K562 (cell line): ENCODE data around the gene TAF1L. TPM values are rescaled to one million over a fixed set of nuclear protein-coding genes. Genes with fewer than 3 reads are reported as not detected.
A peak's percentile ranks its signal among the peaks of the same experiment; 100 is the strongest.

Experiments used
- ARID2 ChIP-seq: fragments of 450-650 bp; IDR thresholded peaks from 2 replicates; pipeline ENCODE4 v1.6.1; 2017; ENCODE audit warnings: antibody characterized with exemption, mild to moderate bottlenecking
- BMI1 ChIP-seq: fragments of 150-350 bp; IDR thresholded peaks from 2 replicates; pipeline ENCODE4 v1.6.1; 2014; ENCODE audit warnings: low read length
- BRF1 ChIP-seq: IDR thresholded peaks from 3 replicates; pipeline ENCODE4 v1.6.1; 2011; ENCODE audit warnings: borderline replicate concordance, mild to moderate bottlenecking; ENCODE audit not compliant: insufficient read length; ENCODE audit errors: extremely low read depth
- CREM ChIP-seq: IDR thresholded peaks from 2 replicates; pipeline ENCODE4 v1.6.1; 2014; ENCODE audit warnings: antibody characterized with exemption, low read depth
- HMG20A ChIP-seq: fragments of 450-650 bp; formaldehyde crosslinking; conservative IDR thresholded peaks from 2 replicates; pipeline ENCODE4 v1.4.0; 2020; ENCODE audit warnings: mild to moderate bottlenecking, mixed read lengths
- MBD2 ChIP-seq: sonication (generic); IDR thresholded peaks from 2 replicates; pipeline ENCODE4 v1.6.1; 2016; ENCODE audit warnings: low read depth, borderline replicate concordance
- MCM2 ChIP-seq: fragments of 450-650 bp; IDR thresholded peaks from 2 replicates; pipeline ENCODE4 v1.6.1; 2017; ENCODE audit warnings: low read depth, mild to moderate bottlenecking
- MTA2 ChIP-seq: fragments of 450-650 bp; IDR thresholded peaks from 2 replicates; pipeline ENCODE4 v1.6.1; 2016; ENCODE audit warnings: low read depth
- NCOA6 ChIP-seq: fragments of 450-650 bp; IDR thresholded peaks from 2 replicates; pipeline ENCODE4 v1.6.1; 2017; ENCODE audit warnings: mild to moderate bottlenecking
- POLR2H ChIP-seq: IDR thresholded peaks from 2 replicates; pipeline ENCODE4 v1.6.1; 2016; ENCODE audit warnings: missing genetic modification characterization, low read depth, mild to moderate bottlenecking, control low read depth, missing compliant biosample characterization, moderate library complexity
- RAD21 ChIP-seq, 2 experiments: fragments of 250-450 bp in 1 of 2; fragments of 450-650 bp in 1 of 2; sonication (Bioruptor Pico) in 1 of 2; formaldehyde crosslinking in 1 of 2; IDR thresholded peaks in 1 of 2; conservative IDR thresholded peaks in 1 of 2; 2 replicates each; pipeline versions ENCODE4 v1.4.0 to v1.8.0; 2020 to 2022; ENCODE audit warnings: mild to moderate bottlenecking in 2 of 2, moderate library complexity in 1 of 2
- RAD51 ChIP-seq: fragments of 450-650 bp; IDR thresholded peaks from 2 replicates; pipeline ENCODE4 v1.7.1; 2016; ENCODE audit warnings: low read depth, mild to moderate bottlenecking, borderline replicate concordance
- RBFOX2 ChIP-seq: fragments of 200-400 bp; formaldehyde crosslinking; IDR thresholded peaks from 2 replicates; pipeline ENCODE4 v1.6.1; 2017; ENCODE audit warnings: low read depth, mild to moderate bottlenecking, low read length, moderate library complexity
- RBM34 ChIP-seq: fragments of 200-400 bp; formaldehyde crosslinking; IDR thresholded peaks from 2 replicates; pipeline ENCODE4 v1.6.1; 2018; ENCODE audit warnings: low read length, borderline replicate concordance; ENCODE audit not compliant: insufficient read depth
- SIN3A ChIP-seq, 2 experiments: fragments of 150-350 bp in 1 of 2; IDR thresholded peaks; 2 replicates each; pipeline ENCODE4 v1.6.1; 2011 to 2016; ENCODE audit warnings: borderline replicate concordance in 2 of 2, low read depth in 2 of 2, low read length in 2 of 2, mild to moderate bottlenecking in 2 of 2, moderate library complexity in 2 of 2; ENCODE audit not compliant: control insufficient read depth in 1 of 2
- SIRT6 ChIP-seq: IDR thresholded peaks from one replicate; pipeline ENCODE4 v1.6.1; 2012; ENCODE audit warnings: low read depth, mild to moderate bottlenecking, control low read depth, inconsistent platforms, low read length, moderate library complexity
- SMC3 ChIP-seq: conservative IDR thresholded peaks from 2 replicates; pipeline ENCODE4 v1.6.1; 2011; ENCODE audit warnings: low read depth, low read length, improper control_type of control experiment; ENCODE audit not compliant: insufficient read depth
- TAF7 ChIP-seq: fragments of 450-650 bp; IDR thresholded peaks from 2 replicates; pipeline ENCODE4 v1.6.1; 2016; ENCODE audit warnings: missing genetic modification characterization, missing compliant biosample characterization
- TCFL5 ChIP-seq: fragments of 250-450 bp; sonication (Bioruptor Pico); conservative IDR thresholded peaks from 2 replicates; pipeline ENCODE4 v1.6.1; 2021; ENCODE audit warnings: mild to moderate bottlenecking, moderate library complexity, matching md5 sums
- TOE1 ChIP-seq, 2 experiments: fragments of 450-650 bp in 1 of 2; sonication (generic) in 1 of 2; formaldehyde crosslinking in 1 of 2; IDR thresholded peaks; 2 replicates each; pipeline versions ENCODE4 v1.7.1 to v1.8.0; 2016 to 2022; ENCODE audit warnings: borderline replicate concordance in 2 of 2, mild to moderate bottlenecking in 2 of 2, antibody characterized with exemption in 1 of 2, inconsistent platforms in 1 of 2, low read depth in 1 of 2, missing genetic modification reagents in 1 of 2, moderate library complexity in 1 of 2
- TSC22D4 ChIP-seq: fragments of 450-650 bp; IDR thresholded peaks from 2 replicates; pipeline ENCODE4 v1.6.1; 2016; ENCODE audit warnings: missing genetic modification characterization, missing biosample characterization, control low read depth
- U2AF1 ChIP-seq: fragments of 200-400 bp; formaldehyde crosslinking; optimal IDR thresholded peaks from 2 replicates; pipeline ENCODE3; 2017; ENCODE audit warnings: mild to moderate bottlenecking, low read depth, low read length, moderate library complexity
- ZBED1 ChIP-seq: IDR thresholded peaks from 2 replicates; pipeline ENCODE4 v1.6.1; 2014
- ZNF766 ChIP-seq: fragments of 200-800 bp; sonication (Bioruptor generic); conservative IDR thresholded peaks from 2 replicates; pipeline ENCODE4 v1.6.1; 2016; ENCODE audit warnings: missing genetic modification characterization, missing compliant biosample characterization
- polyA plus RNA-seq, 8 experiments: library from polyadenylated mRNA; depleted of rRNA in 4 of 8; stranded (reverse) in 5 of 8; unstranded in 3 of 8; fragments of >200 nt; fragmentation: Nextera tagmentation in 2 of 8; fragmentation: Illumina TruSeq in 1 of 8; extraction: Ambion mirVana in 2 of 8; extraction: Trizol in 1 of 8; gene quantifications; 2 replicates each; pipeline versions ENCODE4 v1.2.1 to v1.2.3, GENCODE V29; 2011 to 2014; ENCODE audit warnings: inconsistent platforms in 1 of 8, missing spikeins in 1 of 8
- total RNA-seq, 7 experiments: library from RNA; depleted of rRNA in 6 of 7; stranded (reverse); fragments of >200 nt in 6 of 7; fragmentation: Illumina TruSeq in 2 of 7; extraction: Trizol in 2 of 7; gene quantifications; 2 replicates each; pipeline versions ENCODE4 v1.2.1 to v1.2.3, GENCODE V29; 2011 to 2021; ENCODE audit warnings: low replicate concordance in 1 of 7
- TF ChIP-seq, protein P1 (sequence below): fragments of 450-650 bp; IDR thresholded peaks from 2 replicates; pipeline ENCODE4 v1.6.1; 2017; ENCODE audit warnings: antibody characterized with exemption, mild to moderate bottlenecking
- TF ChIP-seq, protein P2 (sequence below): fragments of 450-650 bp; IDR thresholded peaks from 2 replicates; pipeline ENCODE4 v1.6.1; 2016; ENCODE audit warnings: low read depth, mild to moderate bottlenecking, moderate library complexity

The TAF1L gene
- total and polyA plus RNA-seq, 9 of the 15 experiments (the other 6 are each of a cell fraction or from before 2014, with no cell fraction given), result 0.01 to 0.04 (median 0.03) TPM; not detected in 3

DNA sequence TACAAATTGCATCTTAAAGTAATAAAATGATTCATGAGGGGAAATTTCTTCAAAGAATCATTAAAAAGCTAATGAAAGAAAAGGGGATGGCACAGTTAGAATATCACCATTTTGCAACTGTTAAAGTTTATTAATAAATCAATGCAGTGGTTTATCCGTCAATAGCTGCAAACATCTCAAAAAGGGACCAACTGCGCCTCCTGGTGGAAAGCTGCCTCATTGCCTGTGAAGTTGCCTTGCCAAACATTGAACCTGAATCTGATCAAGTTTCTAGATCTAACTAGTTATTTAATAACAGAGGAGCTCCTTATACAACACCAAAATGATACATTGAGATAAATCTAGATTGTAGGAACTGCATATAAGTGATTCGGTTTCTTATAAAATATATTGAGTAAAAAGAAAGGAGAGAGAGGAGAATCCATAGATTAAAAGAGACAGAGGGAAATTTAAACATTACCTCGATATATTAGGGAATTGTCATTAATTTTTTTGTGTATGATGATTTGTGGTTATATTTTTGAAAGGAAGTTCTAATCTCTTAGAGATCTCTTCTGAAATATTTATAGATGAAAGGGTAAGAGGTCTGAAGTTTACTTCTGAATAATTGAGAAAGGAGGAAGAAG lies 55.6 kb downstream of the TAF1L start (continued):
- TF ChIP-seq, protein P1, sequence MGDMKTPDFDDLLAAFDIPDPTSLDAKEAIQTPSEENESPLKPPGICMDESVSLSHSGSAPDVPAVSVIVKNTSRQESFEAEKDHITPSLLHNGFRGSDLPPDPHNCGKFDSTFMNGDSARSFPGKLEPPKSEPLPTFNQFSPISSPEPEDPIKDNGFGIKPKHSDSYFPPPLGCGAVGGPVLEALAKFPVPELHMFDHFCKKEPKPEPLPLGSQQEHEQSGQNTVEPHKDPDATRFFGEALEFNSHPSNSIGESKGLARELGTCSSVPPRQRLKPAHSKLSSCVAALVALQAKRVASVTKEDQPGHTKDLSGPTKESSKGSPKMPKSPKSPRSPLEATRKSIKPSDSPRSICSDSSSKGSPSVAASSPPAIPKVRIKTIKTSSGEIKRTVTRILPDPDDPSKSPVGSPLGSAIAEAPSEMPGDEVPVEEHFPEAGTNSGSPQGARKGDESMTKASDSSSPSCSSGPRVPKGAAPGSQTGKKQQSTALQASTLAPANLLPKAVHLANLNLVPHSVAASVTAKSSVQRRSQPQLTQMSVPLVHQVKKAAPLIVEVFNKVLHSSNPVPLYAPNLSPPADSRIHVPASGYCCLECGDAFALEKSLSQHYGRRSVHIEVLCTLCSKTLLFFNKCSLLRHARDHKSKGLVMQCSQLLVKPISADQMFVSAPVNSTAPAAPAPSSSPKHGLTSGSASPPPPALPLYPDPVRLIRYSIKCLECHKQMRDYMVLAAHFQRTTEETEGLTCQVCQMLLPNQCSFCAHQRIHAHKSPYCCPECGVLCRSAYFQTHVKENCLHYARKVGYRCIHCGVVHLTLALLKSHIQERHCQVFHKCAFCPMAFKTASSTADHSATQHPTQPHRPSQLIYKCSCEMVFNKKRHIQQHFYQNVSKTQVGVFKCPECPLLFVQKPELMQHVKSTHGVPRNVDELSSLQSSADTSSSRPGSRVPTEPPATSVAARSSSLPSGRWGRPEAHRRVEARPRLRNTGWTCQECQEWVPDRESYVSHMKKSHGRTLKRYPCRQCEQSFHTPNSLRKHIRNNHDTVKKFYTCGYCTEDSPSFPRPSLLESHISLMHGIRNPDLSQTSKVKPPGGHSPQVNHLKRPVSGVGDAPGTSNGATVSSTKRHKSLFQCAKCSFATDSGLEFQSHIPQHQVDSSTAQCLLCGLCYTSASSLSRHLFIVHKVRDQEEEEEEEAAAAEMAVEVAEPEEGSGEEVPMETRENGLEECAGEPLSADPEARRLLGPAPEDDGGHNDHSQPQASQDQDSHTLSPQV, result no peak
- TF ChIP-seq BRF1, result no peak
- TF ChIP-seq, protein P2, sequence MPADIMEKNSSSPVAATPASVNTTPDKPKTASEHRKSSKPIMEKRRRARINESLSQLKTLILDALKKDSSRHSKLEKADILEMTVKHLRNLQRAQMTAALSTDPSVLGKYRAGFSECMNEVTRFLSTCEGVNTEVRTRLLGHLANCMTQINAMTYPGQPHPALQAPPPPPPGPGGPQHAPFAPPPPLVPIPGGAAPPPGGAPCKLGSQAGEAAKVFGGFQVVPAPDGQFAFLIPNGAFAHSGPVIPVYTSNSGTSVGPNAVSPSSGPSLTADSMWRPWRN, result no peak
- no peak for TF ChIP-seq TCFL5 (CRISPR knock-in tag)
- TF ChIP-seq RAD21 (CRISPR knock-in tag; conservative IDR thresholded peaks at IDR 0.05 in 1 of 2, IDR thresholded peaks at IDR 0.05 in 1 of 2), result peak; percentile 60 to 85
- no peak for TF ChIP-seq SIN3A (IDR thresholded peaks at IDR 0.05; ENCODE audit: borderline replicate concordance in 2 of 2, control insufficient read depth in 1 of 2, low read depth in 2 of 2, low read length in 2 of 2)
- no peak for TF ChIP-seq ZNF766
- TF ChIP-seq CREM, result no peak
- TF ChIP-seq NCOA6, result no peak
- peak; percentile 89 for TF ChIP-seq SMC3
- no peak for TF ChIP-seq POLR2H (tag)
- TF ChIP-seq HMG20A, result no peak
- TF ChIP-seq TAF7, result no peak
- TF ChIP-seq MCM2, result no peak
- no peak for TF ChIP-seq RBFOX2
- no peak for TF ChIP-seq MTA2
- no peak for TF ChIP-seq RAD51
- TF ChIP-seq BMI1, result no peak
- no peak for TF ChIP-seq SIRT6
- peak; percentile 56; the same call in 1 of the 2 replicates for TF ChIP-seq ARID2
- no peak for TF ChIP-seq TSC22D4 (tag)
- TF ChIP-seq U2AF1, result no peak
- no peak for TF ChIP-seq ZBED1
- no peak for TF ChIP-seq MBD2
- TF ChIP-seq TOE1 (IDR thresholded peaks at IDR 0.05; ENCODE audit: borderline replicate concordance), result no peak
- no peak for TF ChIP-seq TOE1 (CRISPR knock-in tag; IDR thresholded peaks at IDR 0.05; ENCODE audit: borderline replicate concordance, low read depth)
- TF ChIP-seq RBM34, result no peak
